Natural killer cell (primary cell): ENCODE measurements around the gene SLC25A18. TPM values are rescaled to one million over a fixed set of nuclear protein-coding genes. Genes with fewer than 3 reads are reported as not detected.

ENCODE experiments used
- ATAC-seq, 3 donors: fragments of 150-1000 bp in 2 of 3; fragments of 200-7000 bp in 1 of 3; cut with Tn5 transposase; 1 replicate in 1 of 3; 2 replicates in 2 of 3; pipeline ENCODE4 v1.10.0; 2021; ENCODE audit warnings: mild to moderate bottlenecking in 2 of 3, moderate library complexity in 2 of 3
- DNase-seq, 2 donors: peaks; one replicate each; pipeline versions ENCODE4 v3.0.0 to v3.0.0-alpha.2; 2013 to 2021; ENCODE audit warnings: mixed read lengths in 1 of 2
- H3K27ac ChIP-seq: one replicate; pipeline ENCODE4 v1.5.1; 2013; ENCODE audit warnings: mild to moderate bottlenecking, low read length
- H3K27me3 ChIP-seq: one replicate; pipeline ENCODE4 v1.6.1; 2013; ENCODE audit warnings: low read length; ENCODE audit not compliant: control insufficient read depth, insufficient read depth
- H3K36me3 ChIP-seq: one replicate; pipeline ENCODE4 v1.6.1; 2013; ENCODE audit warnings: low read length; ENCODE audit not compliant: control insufficient read depth, insufficient read depth
- H3K4me1 ChIP-seq: one replicate; pipeline ENCODE4 v1.6.1; 2013; ENCODE audit warnings: low read length; ENCODE audit not compliant: control insufficient read depth, insufficient read depth
- H3K4me3 ChIP-seq: one replicate; pipeline ENCODE4 v1.5.1; 2013; ENCODE audit warnings: low read length
- H3K9me3 ChIP-seq: one replicate; pipeline ENCODE4 v1.6.1; 2013; ENCODE audit warnings: low read length; ENCODE audit not compliant: control insufficient read depth, insufficient read depth
- H3K27ac Mint-ChIP-seq, 2 donors: one replicate each; pipeline ENCODE4 v1.8.0; 2022; ENCODE audit warnings: mild to moderate bottlenecking in 2 of 2, mixed read lengths in 2 of 2, moderate library complexity in 1 of 2
- H3K27me3 Mint-ChIP-seq, 2 donors: one replicate each; pipeline ENCODE4 v1.8.0; 2022; ENCODE audit warnings: low read depth in 2 of 2, mixed read lengths in 2 of 2
- H3K36me3 Mint-ChIP-seq: one replicate; pipeline ENCODE4 v1.8.0; 2022; ENCODE audit warnings: mixed read lengths
- H3K4me1 Mint-ChIP-seq, 2 donors: one replicate each; pipeline ENCODE4 v1.8.0; 2022; ENCODE audit warnings: mixed read lengths in 2 of 2
- H3K4me3 Mint-ChIP-seq: one replicate; pipeline ENCODE4 v1.8.0; 2022; ENCODE audit warnings: mild to moderate bottlenecking, moderate library complexity, mixed read lengths
- H3K9me3 Mint-ChIP-seq, 2 donors: one replicate each; pipeline ENCODE4 v1.8.0; 2022; ENCODE audit warnings: mixed read lengths in 2 of 2
- WGBS: methylation state at CpG from one replicate; pipeline ENCODE4 v1.1.7; 2013; ENCODE audit warnings: missing lambda C conversion rate; ENCODE audit not compliant: insufficient coverage; 5-methylcytosine and 5-hydroxymethylcytosine counted together
- intact Hi-C: fragments of 100-400 bp; cut with micrococcal nuclease; formaldehyde crosslinking; loops from one replicate; pipeline ENCODE4 v1.14.2; 2022
- total RNA-seq, 4 donors: library from RNA; stranded (reverse); fragments of 120-200 nt in 1 of 4; gene quantifications; one replicate each; pipeline versions ENCODE4 v1.2.3 to v1.2.4, GENCODE V29; 2013 to 2022
- TF ChIP-seq, protein P1 (sequence below): fragments of 200-600 bp; IDR thresholded peaks from one replicate; pipeline ENCODE4 v1.8.0; 2022; ENCODE audit warnings: antibody characterized with exemption

Gene SLC25A18
- total RNA-seq, 3 donors from 2014 or later (not counting 1 experiment from before 2014, with no cell fraction given), result not detected

DNA sequence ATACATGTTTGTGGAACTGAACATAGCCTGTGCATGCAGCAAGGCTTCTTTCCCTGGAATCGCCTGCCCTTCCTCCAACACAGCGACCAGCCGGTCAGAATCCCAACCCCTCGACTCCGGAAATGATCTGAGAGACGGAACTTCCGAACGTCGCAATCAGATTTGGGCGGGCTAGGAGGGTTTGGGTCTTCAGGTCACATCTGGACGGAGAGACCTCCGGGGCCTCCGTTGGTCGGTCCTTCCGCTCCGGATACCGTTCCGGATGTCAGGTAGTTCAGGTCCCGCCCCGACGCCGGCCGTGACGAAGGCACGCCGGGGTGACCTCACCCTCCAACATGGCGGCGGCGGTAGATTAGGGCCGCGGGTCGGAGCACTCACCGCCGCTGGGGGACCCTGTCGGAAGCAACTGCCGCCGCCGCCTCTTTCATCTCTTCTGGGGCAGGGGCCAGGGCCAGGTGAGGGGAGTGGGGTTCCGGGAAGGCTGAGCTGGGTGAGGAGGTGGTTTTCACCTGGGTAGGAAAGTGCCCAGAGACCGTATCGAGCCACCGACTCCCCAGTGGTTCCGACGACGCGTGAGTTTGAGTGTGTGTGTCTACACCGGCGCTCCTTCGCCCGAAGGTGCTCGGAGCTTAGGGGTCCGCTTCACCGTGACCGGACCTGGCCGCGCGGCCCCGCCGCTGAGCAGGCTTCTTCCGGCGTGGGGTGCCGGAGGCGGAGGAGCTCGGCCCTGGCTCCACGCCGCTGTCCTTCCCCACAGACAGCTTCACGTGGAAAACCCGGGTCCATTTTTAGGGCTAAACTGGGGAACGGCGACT is 75.3 kb downstream of the SLC25A18 start, which contains the start of gene BCL2L13:
BCL2L13 (plus strand) TSS at position 326 of the 815 bp plus-strand sequence. CDS start 16,955 bp downstream, outside the sequence.
- H3K9me3 Mint-ChIP-seq, result no peaks in the 10 kb centered on the region
- Histone ChIP-seq H3K4me3 (peak within 1 kb of the TSS; percentile 72), H3K27ac (peak within 1 kb of the TSS; percentile 96), H3K36me3 (no peaks in the 10 kb centered on the region), H3K27me3 (no peaks in the 10 kb centered on the region), H3K4me1 (peaks cover 18% of the 10 kb centered on the region), H3K9me3 (no peaks in the 10 kb centered on the region)
- no peaks in the 10 kb centered on the region for H3K36me3 Mint-ChIP-seq
- no peaks in the 10 kb centered on the region for H3K27me3 Mint-ChIP-seq
- intact Hi-C loops, result loop anchor here (1.0 kb wide), 2 partner anchors 10 to 139 kb away; partner anchors contain the start of gene ATP6V1E1
- peak; percentile 92 to 97 (median 93) for ATAC-seq
- TF ChIP-seq, protein P1, sequence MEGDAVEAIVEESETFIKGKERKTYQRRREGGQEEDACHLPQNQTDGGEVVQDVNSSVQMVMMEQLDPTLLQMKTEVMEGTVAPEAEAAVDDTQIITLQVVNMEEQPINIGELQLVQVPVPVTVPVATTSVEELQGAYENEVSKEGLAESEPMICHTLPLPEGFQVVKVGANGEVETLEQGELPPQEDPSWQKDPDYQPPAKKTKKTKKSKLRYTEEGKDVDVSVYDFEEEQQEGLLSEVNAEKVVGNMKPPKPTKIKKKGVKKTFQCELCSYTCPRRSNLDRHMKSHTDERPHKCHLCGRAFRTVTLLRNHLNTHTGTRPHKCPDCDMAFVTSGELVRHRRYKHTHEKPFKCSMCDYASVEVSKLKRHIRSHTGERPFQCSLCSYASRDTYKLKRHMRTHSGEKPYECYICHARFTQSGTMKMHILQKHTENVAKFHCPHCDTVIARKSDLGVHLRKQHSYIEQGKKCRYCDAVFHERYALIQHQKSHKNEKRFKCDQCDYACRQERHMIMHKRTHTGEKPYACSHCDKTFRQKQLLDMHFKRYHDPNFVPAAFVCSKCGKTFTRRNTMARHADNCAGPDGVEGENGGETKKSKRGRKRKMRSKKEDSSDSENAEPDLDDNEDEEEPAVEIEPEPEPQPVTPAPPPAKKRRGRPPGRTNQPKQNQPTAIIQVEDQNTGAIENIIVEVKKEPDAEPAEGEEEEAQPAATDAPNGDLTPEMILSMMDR, result no peak
- H3K4me3 Mint-ChIP-seq, result peak within 1 kb of the TSS; percentile 91
- peak; percentile 91 to 93 for DNase-seq
- peak within 1 kb of the TSS; percentile 96 to 100 for H3K27ac Mint-ChIP-seq
- H3K4me1 Mint-ChIP-seq, result peaks cover 25 to 30% of the 10 kb centered on the region in 2 donors
- under 1% methylated on average over 70 of the region's 70 CpGs for WGBS

DNA sequence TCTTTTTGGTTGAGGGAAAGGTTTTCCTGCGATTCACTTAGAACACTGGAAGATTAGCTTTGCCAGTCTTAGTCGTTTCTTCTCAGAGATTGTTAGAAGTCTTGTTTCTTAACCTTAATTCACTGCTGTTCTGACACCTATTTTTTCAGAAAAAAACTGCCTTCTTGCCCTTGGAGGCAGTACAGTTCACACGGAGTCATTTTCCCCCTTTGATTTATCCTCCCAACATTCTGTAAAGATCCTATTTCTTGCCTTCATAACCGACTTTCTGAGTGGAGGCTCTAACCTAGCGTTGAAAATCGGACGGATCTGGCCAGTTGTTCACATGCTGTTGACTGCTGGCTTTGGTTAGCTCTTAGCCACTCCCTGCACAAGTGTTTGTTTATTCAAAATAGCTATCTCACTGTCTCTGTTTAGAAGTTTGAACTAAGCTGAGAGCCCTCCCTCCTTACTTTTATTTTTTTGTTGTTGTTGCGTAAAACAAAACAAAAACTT is 76.0 kb downstream of the SLC25A18 start:
- no peaks in the 10 kb centered on the region for H3K36me3 Mint-ChIP-seq
- H3K4me3 ChIP-seq, result peak overlapping the region; percentile 72
- peak overlapping the region; percentile 91 for H3K4me3 Mint-ChIP-seq
- peak in 1 of 2 donors; percentile 54 for DNase-seq
- peak in 1 of 3 donors; percentile 12 for ATAC-seq
- no peaks in the 10 kb centered on the region for H3K27me3 Mint-ChIP-seq
- peak overlapping the region; percentile 96 for H3K27ac ChIP-seq
- peaks cover 18% of the 10 kb centered on the region for H3K4me1 ChIP-seq
- no peaks in the 10 kb centered on the region for H3K27me3 ChIP-seq
- 0% methylated on average over 7 of the region's 8 CpGs for WGBS
- TF ChIP-seq, protein P1, result no peak
- no peaks in the 10 kb centered on the region for H3K36me3 ChIP-seq
- H3K9me3 ChIP-seq, result no peaks in the 10 kb centered on the region
- H3K4me1 Mint-ChIP-seq, result peaks cover 25 to 30% of the 10 kb centered on the region in 2 donors
- intact Hi-C loops, result no loop called here
- no peaks in the 10 kb centered on the region for H3K9me3 Mint-ChIP-seq
- peak overlapping the region; percentile 96 to 100 for H3K27ac Mint-ChIP-seq

Other genes with a start within 250 kb of the SLC25A18 start
- gene CECR2, start 194.0 kb upstream of the SLC25A18 start, total RNA-seq, result under 1 TPM in 2 of 3 donors, not detected in 1; 0.02 to 0.45 TPM
- 10 to 100 TPM; 75.8 to 79.8 (median 76.4) TPM for gene ATP6V1E1, start 65.3 kb downstream of the SLC25A18 start, total RNA-seq
- 10 to 100 TPM; 19.1 to 28.7 (median 23.3) TPM for gene BCL2L13, start 75.3 kb downstream of the SLC25A18 start, total RNA-seq
- 10 to 100 TPM; 40.9 to 42.4 (median 42.3) TPM for gene BID, start 211.0 kb downstream of the SLC25A18 start, total RNA-seq